PFSK-1 (cell line): ENCODE results near the gene SBF1.

Source experiments
- POLR2AphosphoS5 ChIP-seq: IDR thresholded peaks from 2 replicates; pipeline ENCODE4 v1.6.1; 2012; ENCODE audit warnings: low read depth, mild to moderate bottlenecking, control low read depth, low read length, moderate library complexity
- SIN3A ChIP-seq: IDR thresholded peaks from 2 replicates; pipeline ENCODE4 v1.6.1; 2012; ENCODE audit warnings: mild to moderate bottlenecking, low read length, moderate library complexity, borderline replicate concordance; ENCODE audit not compliant: insufficient read depth

DNA sequence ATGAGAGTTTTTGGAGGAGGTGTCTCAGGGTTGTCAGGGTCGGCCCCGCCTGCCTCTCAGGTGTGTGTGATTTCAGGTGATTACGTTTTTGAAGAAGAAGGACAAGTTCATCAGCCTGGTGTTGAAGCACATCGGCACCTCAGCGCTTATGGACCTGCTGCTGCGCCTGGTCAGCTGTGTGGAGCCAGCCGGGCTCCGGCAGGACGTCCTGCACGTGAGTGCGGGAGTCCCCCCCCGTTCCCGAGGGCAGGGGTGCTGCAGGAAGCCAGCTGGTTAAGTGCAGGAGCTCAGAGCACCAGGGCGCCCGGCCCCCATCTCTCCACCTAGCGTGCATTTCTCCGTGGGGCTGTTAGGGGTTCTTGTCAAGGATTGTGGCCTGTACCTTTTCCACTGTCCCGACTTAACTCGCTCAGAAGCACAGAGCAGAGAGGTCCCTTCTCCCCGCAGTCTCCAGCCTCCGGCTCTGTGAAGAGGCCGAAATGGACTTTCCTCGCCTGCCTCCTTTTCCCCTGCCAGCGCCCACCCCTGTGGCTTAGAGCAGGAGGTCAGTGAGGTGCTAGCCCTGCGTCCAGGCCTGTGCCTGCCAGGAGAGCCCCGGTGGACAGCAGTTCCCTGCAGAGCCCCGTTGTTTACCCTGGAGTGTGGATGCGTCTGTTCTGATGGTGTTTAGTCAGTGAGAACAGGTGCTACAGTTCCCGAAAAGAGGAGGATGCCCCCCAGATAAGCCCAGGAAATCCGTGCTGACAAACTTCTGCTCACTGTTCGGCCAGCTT lies 60.2 kb downstream of the SBF1 start:
- TF ChIP-seq POLR2AphosphoS5: no peak
- TF ChIP-seq SIN3A: no peak
